CD4-positive, alpha-beta T cell treated with Interleukin-15 for 1 hour (primary cell): ENCODE results near the gene SLC5A10.
"Not testable (repeated sequence)": the region's sequence is repeated elsewhere in the genome, so short reads cannot be mapped to it uniquely, and the experiment has no call there.

ENCODE experiments used
- DNase-seq: peaks from one replicate; pipeline ENCODE4 v3.0.0-alpha.2; 2020

Gene SLC5A10

GRCh38 chr17:19021011-19021621 lies 69.2 kb downstream of the SLC5A10 start:
- not testable (repeated sequence) for DNase-seq

GRCh38 chr17:19021622-19022083 lies 69.7 kb downstream of the SLC5A10 start:
- peak; percentile 33 for DNase-seq

GRCh38 chr17:19022128-19022527 lies 70.2 kb downstream of the SLC5A10 start:
- DNase-seq, result no peak

GRCh38 chr17:19022747-19023146 lies 70.8 kb downstream of the SLC5A10 start:
- DNase-seq, result no peak

- DNase-seq, result no peak
Measured at GRCh38 chr17:19023209-19023999, 71.4 kb downstream of the SLC5A10 start.

- no peak for DNase-seq
Measured at GRCh38 chr17:19024101-19025078, 72.4 kb downstream of the SLC5A10 start.

- not testable (repeated sequence) for DNase-seq
Measured at GRCh38 chr17:19028671-19029070, 76.7 kb downstream of the SLC5A10 start.

- not testable (repeated sequence) for DNase-seq
Measured at GRCh38 chr17:19029740-19030139, 77.8 kb downstream of the SLC5A10 start.

- DNase-seq, result not testable (repeated sequence)
Measured at GRCh38 chr17:19030771-19031449, 78.9 kb downstream of the SLC5A10 start.

GRCh38 chr17:19031729-19032128 lies 79.8 kb downstream of the SLC5A10 start:
- peak; percentile 54 for DNase-seq

GRCh38 chr17:19032377-19032988 lies 80.5 kb downstream of the SLC5A10 start:
- not testable (repeated sequence) for DNase-seq

- DNase-seq, result not testable (repeated sequence)
Measured at GRCh38 chr17:19036186-19036585, 84.2 kb downstream of the SLC5A10 start.

GRCh38 chr17:19037547-19037946 lies 85.6 kb downstream of the SLC5A10 start:
- DNase-seq, result not testable (repeated sequence)

- DNase-seq, result not testable (repeated sequence)
Measured at GRCh38 chr17:19038007-19038406, 86.0 kb downstream of the SLC5A10 start.

GRCh38 chr17:19038730-19039129 lies 86.8 kb downstream of the SLC5A10 start:
- not testable (repeated sequence) for DNase-seq

- not testable (repeated sequence) for DNase-seq
Measured at GRCh38 chr17:19040350-19040749, 88.4 kb downstream of the SLC5A10 start.

GRCh38 chr17:19041871-19042270 lies 89.9 kb downstream of the SLC5A10 start:
- DNase-seq, result not testable (repeated sequence)

- DNase-seq, result not testable (repeated sequence)
Measured at GRCh38 chr17:19042369-19042768, 90.4 kb downstream of the SLC5A10 start.

GRCh38 chr17:19043032-19043431 lies 91.1 kb downstream of the SLC5A10 start:
- DNase-seq, result not testable (repeated sequence)

- DNase-seq, result not testable (repeated sequence)
Measured at GRCh38 chr17:19044643-19045042, 92.7 kb downstream of the SLC5A10 start.

- DNase-seq, result not testable (repeated sequence)
Measured at GRCh38 chr17:19046782-19047375, 94.9 kb downstream of the SLC5A10 start, which contains the start of gene GRAP. GRAP (minus strand) TSS chr17:19046957; CDS start chr17:19046926, 31 bp downstream.
